ENCODE measurements around the gene TK1. TPM values are rescaled to one million over a fixed set of nuclear protein-coding genes. Genes with fewer than 3 reads are reported as not detected.

Gene TK1
- total RNA-seq, 1 donor from 2014 or later = 16.2 TPM

GRCh38 chr17:78179372-78179771, 7.5 kb downstream of the TK1 start:
- H3K27ac Mint-ChIP-seq (ENCODE audit: unreplicated experiment) = peak overlapping the region; percentile 70
- no peaks in the 10 kb centered on the region for H3K9me3 Mint-ChIP-seq (ENCODE audit: unreplicated experiment)
- H3K27me3 Mint-ChIP-seq (ENCODE audit: unreplicated experiment) = no peaks in the 10 kb centered on the region
- TF ChIP-seq CTCF (IDR thresholded peaks at IDR 0.05) = no peak
- H3K4me3 Mint-ChIP-seq (ENCODE audit: unreplicated experiment) = no peak overlapping the region
- peaks cover 22% of the 10 kb centered on the region for H3K4me1 Mint-ChIP-seq (ENCODE audit: unreplicated experiment)
- no peaks in the 10 kb centered on the region for H3K36me3 Mint-ChIP-seq (ENCODE audit: unreplicated experiment)
- DNase-seq (ENCODE audit: extremely low spot score, unreplicated experiment) = peak; percentile 78

GRCh38 chr17:78176548-78177025, 10.3 kb downstream of the TK1 start:
- peak; percentile 87 for DNase-seq (ENCODE audit: extremely low spot score, unreplicated experiment)
- peaks cover 42% of the 10 kb centered on the region for H3K4me1 Mint-ChIP-seq (ENCODE audit: unreplicated experiment)
- H3K27ac Mint-ChIP-seq (ENCODE audit: unreplicated experiment) = no peak overlapping the region
- H3K27me3 Mint-ChIP-seq (ENCODE audit: unreplicated experiment) = no peaks in the 10 kb centered on the region
- TF ChIP-seq CTCF (IDR thresholded peaks at IDR 0.05) = peak; percentile 76
- H3K36me3 Mint-ChIP-seq (ENCODE audit: unreplicated experiment) = peaks cover 3% of the 10 kb centered on the region
- no peak overlapping the region for H3K4me3 Mint-ChIP-seq (ENCODE audit: unreplicated experiment)
- no peaks in the 10 kb centered on the region for H3K9me3 Mint-ChIP-seq (ENCODE audit: unreplicated experiment)

GRCh38 chr17:78175643-78175981, 11.2 kb downstream of the TK1 start:
- H3K27me3 Mint-ChIP-seq (ENCODE audit: unreplicated experiment) = no peaks in the 10 kb centered on the region
- H3K9me3 Mint-ChIP-seq (ENCODE audit: unreplicated experiment) = no peaks in the 10 kb centered on the region
- H3K36me3 Mint-ChIP-seq (ENCODE audit: unreplicated experiment) = peaks cover 3% of the 10 kb centered on the region
- no peak for TF ChIP-seq CTCF (IDR thresholded peaks at IDR 0.05)
- no peak for DNase-seq (ENCODE audit: extremely low spot score, unreplicated experiment)
- H3K27ac Mint-ChIP-seq (ENCODE audit: unreplicated experiment) = no peak overlapping the region
- H3K4me1 Mint-ChIP-seq (ENCODE audit: unreplicated experiment) = peaks cover 41% of the 10 kb centered on the region
- H3K4me3 Mint-ChIP-seq (ENCODE audit: unreplicated experiment) = no peak overlapping the region

- TF ChIP-seq CTCF (IDR thresholded peaks at IDR 0.05) = no peak
- peaks cover 35% of the 10 kb centered on the region for H3K4me1 Mint-ChIP-seq (ENCODE audit: unreplicated experiment)
- H3K27ac Mint-ChIP-seq (ENCODE audit: unreplicated experiment) = no peak overlapping the region
- H3K9me3 Mint-ChIP-seq (ENCODE audit: unreplicated experiment) = no peaks in the 10 kb centered on the region
- H3K27me3 Mint-ChIP-seq (ENCODE audit: unreplicated experiment) = no peaks in the 10 kb centered on the region
- H3K4me3 Mint-ChIP-seq (ENCODE audit: unreplicated experiment) = no peak overlapping the region
- no peak for DNase-seq (ENCODE audit: extremely low spot score, unreplicated experiment)
- H3K36me3 Mint-ChIP-seq (ENCODE audit: unreplicated experiment) = peaks cover 3% of the 10 kb centered on the region
These were observed 11.8 kb downstream of the TK1 start for GRCh38 chr17:78174870-78175642.

DNA sequence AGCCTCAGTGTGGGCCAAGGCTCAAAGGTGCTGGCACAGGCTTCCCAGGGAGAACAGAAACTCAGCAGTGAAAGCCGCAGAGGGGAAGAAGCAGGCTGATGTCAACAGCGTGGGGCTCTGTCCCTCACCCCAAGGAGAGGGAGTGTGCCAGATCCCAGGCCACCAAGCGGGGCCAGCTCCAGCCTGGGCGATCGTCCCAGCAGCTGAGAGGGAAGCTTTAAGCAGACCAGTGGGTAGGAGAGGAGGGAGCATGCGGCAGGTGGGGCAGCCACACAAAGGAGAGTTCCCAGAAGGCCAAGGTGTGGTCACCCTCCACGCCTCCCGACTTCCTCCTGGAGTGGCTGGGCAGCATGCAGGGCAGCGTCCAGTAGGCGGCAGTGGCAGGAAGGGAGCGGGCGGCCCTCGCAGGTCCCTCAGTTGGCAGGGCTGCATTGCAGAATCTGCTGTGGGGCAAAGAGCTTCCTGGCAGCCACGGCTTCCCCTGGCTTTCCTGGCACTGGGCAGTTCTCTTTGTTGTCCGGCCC, 12.4 kb downstream of the TK1 start:
- no peak for TF ChIP-seq CTCF (IDR thresholded peaks at IDR 0.05)
- Mint-ChIP-seq H3K4me1 (ENCODE audit: unreplicated experiment) (peaks cover 33% of the 10 kb centered on the region), H3K27me3 (ENCODE audit: unreplicated experiment) (no peaks in the 10 kb centered on the region), H3K4me3 (ENCODE audit: unreplicated experiment) (no peak overlapping the region), H3K36me3 (ENCODE audit: unreplicated experiment) (peaks cover 3% of the 10 kb centered on the region), H3K27ac (ENCODE audit: unreplicated experiment) (peak overlapping the region; percentile 56), H3K9me3 (ENCODE audit: unreplicated experiment) (no peaks in the 10 kb centered on the region)
- DNase-seq (ENCODE audit: extremely low spot score, unreplicated experiment) = no peak
